ENCODE measurements around the gene ABCC1. TPM values are rescaled to one million over a fixed set of nuclear protein-coding genes. Genes with fewer than 3 reads are reported as not detected.

ABCC1 gene
- total RNA-seq, 6 experiments from 2014 or later: 49.3 to 63.6 (median 57.1) TPM

DNA sequence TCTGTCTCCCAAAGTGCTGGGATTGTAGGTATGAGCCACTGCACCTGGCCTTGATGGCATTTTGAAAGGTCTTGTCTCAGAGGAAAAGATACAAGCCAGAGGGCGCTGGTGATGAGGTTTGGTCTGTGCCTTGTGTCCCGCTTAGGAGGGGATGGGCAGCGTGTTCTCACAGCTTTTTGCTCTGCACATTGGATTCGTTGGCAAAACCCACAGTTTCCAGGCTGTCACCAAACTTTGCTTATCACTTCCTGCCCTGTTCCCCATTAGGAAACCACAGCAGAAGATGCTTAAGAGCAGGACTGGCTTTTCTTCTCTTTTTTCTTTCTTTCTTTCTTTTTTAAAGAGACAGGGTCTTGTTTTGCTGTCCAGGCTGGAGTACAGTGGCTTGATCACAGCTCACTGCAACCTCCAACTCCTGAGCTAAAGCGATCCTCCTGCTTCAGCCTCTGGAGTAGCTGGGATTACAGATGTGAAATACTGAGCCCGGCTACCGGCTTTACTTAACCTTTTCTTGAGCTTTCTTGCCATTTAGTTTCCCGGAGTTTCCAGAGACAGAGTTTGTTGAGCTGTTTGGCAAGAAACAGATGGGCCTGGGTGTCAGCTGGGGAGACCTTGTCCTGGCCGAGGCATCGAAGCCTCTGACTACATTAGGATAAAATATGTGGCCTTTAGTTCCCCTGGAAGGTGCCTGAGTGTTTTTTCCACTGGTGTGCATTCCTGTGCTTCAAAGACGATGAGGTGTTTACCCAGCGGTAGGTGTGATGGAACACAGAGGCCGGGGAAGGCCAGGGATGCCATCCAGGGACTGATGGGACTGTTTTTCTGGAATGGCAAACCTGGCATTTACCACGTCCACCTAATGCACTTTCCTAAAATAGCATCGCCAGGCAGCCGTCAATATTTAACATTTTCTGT, 112.9 kb downstream of the ABCC1 start:
- Mint-ChIP-seq H3K27me3 (ENCODE audit: insufficient read depth) (peaks cover 2% of the 10 kb centered on the region; the same call in 1 of the 2 replicates), H3K4me3 (no peak overlapping the region), H3K4me1 (ENCODE audit: low read depth) (0 out of 2 replicates have a peak, but pooled peaks cover 5% of the 10 kb centered on the region), H3K9me3 (no peaks in the 10 kb centered on the region), H3K27ac (peak overlapping the region; percentile 42; the same call in 1 of the 2 replicates), H3K36me3 (ENCODE audit: low read depth) (peaks cover 37% of the 10 kb centered on the region)
- DNase-seq: no peak
- peak; percentile 19; the same call in 1 of the 2 replicates for TF ChIP-seq CTCF (IDR thresholded peaks at IDR 0.05)

DNA sequence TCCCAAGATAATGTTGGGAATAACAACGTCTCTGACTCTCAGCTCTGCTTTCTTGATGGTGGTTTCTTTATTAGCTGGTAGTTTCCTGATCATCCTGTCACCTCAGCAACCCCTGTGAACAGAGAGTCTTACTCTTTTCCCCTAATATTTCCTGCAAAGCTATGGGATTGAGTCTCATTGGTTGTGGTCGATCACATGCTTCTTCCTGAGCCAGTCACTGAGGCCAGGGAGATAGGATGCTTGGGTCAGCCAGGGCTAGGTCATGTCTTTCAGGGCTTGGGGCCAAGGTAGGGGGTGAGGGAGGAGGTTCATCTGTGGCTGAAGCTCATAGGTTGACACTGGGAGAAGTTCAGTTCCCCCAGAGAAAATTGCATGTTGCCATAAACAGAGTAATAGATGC, 114.3 kb downstream of the ABCC1 start:
- no peak for DNase-seq
- peaks cover 41% of the 10 kb centered on the region for H3K36me3 Mint-ChIP-seq (ENCODE audit: low read depth)
- H3K9me3 Mint-ChIP-seq: no peaks in the 10 kb centered on the region
- H3K27ac Mint-ChIP-seq: no peak overlapping the region
- no peak for TF ChIP-seq CTCF (IDR thresholded peaks at IDR 0.05)
- H3K27me3 Mint-ChIP-seq (ENCODE audit: insufficient read depth): peaks cover 2% of the 10 kb centered on the region
- peaks cover 9% of the 10 kb centered on the region; the same call in 1 of the 2 replicates for H3K4me1 Mint-ChIP-seq (ENCODE audit: low read depth)
- H3K4me3 Mint-ChIP-seq: no peak overlapping the region

DNA sequence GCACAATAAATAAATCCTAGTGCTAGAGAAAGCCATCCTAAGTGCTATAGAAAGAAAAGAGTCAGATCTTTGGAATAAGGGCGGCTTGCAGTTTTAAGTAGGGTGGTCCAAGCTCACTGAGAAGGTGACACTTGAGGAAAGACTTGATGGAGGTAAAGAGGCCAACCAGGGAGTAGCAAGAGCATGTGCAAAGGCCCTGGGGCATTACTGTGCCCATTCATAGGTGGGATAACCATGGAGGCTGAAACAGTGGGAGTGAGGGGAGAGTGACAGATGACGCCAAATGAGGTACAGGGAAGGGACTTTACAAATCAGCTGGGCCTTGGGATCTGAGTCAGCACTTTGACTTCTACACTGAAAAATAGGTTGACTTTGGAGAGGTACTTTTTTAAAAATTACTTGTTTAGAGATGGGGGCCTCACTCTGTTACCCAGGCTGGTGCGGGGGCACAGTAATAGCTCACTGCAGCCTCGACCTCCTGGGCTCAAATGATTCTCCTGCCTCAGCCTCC, 115.5 kb downstream of the ABCC1 start:
- peaks cover 10% of the 10 kb centered on the region; the same call in 1 of the 2 replicates for H3K4me1 Mint-ChIP-seq (ENCODE audit: low read depth)
- H3K27ac Mint-ChIP-seq: no peak overlapping the region
- peaks cover 41% of the 10 kb centered on the region for H3K36me3 Mint-ChIP-seq (ENCODE audit: low read depth)
- DNase-seq: no peak
- no peak for TF ChIP-seq CTCF (IDR thresholded peaks at IDR 0.05)
- no peaks in the 10 kb centered on the region for H3K9me3 Mint-ChIP-seq
- H3K27me3 Mint-ChIP-seq (ENCODE audit: insufficient read depth): peaks cover 2% of the 10 kb centered on the region
- no peak overlapping the region for H3K4me3 Mint-ChIP-seq

- TF ChIP-seq CTCF (IDR thresholded peaks at IDR 0.05): no peak
- H3K27me3 Mint-ChIP-seq (ENCODE audit: insufficient read depth): peaks cover 2% of the 10 kb centered on the region
- peaks cover 12% of the 10 kb centered on the region for H3K4me1 Mint-ChIP-seq (ENCODE audit: low read depth)
- no peak overlapping the region for H3K4me3 Mint-ChIP-seq
- H3K36me3 Mint-ChIP-seq (ENCODE audit: low read depth): peaks cover 41% of the 10 kb centered on the region
- H3K27ac Mint-ChIP-seq: no peak overlapping the region
- no peaks in the 10 kb centered on the region for H3K9me3 Mint-ChIP-seq
- DNase-seq: no peak
These were observed 117.7 kb downstream of the ABCC1 start for GRCh38 chr16:16067127-16067526.

GRCh38 chr16:16071631-16072244, 122.3 kb downstream of the ABCC1 start:
- Mint-ChIP-seq H3K27ac (peak overlapping the region; percentile 43; the same call in 1 of the 2 replicates), H3K36me3 (ENCODE audit: low read depth) (peaks cover 32% of the 10 kb centered on the region), H3K27me3 (ENCODE audit: insufficient read depth) (peaks cover 2% of the 10 kb centered on the region), H3K4me1 (ENCODE audit: low read depth) (peaks cover 42% of the 10 kb centered on the region), H3K4me3 (no peak overlapping the region; the same call in 1 of the 2 replicates), H3K9me3 (no peaks in the 10 kb centered on the region)
- no peak for TF ChIP-seq CTCF (IDR thresholded peaks at IDR 0.05)
- no peak for DNase-seq
